C4-2B (cell line): ENCODE results near the gene AK5.

Experiments used
- ZFX ChIP-seq: fragments of 450-650 bp; IDR thresholded peaks from 2 replicates; pipeline ENCODE4 v1.6.1; 2017
- TF ChIP-seq, protein P1 (sequence below): fragments of 450-650 bp; conservative IDR thresholded peaks from 2 replicates; pipeline ENCODE4 v1.5.1; 2017; ENCODE audit warnings: mild to moderate bottlenecking

DNA sequence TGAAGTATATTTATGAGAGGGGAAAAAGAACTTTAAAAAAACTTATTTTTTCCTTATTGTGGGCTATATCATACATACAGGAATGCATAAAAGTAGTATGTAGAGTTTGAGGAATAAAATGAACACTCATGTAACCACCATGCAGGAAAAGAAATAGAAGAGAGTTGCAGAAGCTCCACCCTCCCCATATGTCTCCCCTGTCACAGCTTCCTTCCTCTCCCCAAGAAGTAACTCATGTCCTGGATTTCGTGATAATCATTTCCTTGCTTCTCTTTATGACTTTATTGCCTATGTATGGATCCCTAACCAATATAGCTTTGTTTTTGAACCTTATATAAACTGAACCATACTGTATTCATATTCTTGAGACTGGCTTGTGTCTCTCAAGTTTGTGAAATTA lies 274.2 kb downstream of the AK5 start:
- TF ChIP-seq, protein P1, sequence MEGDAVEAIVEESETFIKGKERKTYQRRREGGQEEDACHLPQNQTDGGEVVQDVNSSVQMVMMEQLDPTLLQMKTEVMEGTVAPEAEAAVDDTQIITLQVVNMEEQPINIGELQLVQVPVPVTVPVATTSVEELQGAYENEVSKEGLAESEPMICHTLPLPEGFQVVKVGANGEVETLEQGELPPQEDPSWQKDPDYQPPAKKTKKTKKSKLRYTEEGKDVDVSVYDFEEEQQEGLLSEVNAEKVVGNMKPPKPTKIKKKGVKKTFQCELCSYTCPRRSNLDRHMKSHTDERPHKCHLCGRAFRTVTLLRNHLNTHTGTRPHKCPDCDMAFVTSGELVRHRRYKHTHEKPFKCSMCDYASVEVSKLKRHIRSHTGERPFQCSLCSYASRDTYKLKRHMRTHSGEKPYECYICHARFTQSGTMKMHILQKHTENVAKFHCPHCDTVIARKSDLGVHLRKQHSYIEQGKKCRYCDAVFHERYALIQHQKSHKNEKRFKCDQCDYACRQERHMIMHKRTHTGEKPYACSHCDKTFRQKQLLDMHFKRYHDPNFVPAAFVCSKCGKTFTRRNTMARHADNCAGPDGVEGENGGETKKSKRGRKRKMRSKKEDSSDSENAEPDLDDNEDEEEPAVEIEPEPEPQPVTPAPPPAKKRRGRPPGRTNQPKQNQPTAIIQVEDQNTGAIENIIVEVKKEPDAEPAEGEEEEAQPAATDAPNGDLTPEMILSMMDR = no peak
- no peak for TF ChIP-seq ZFX
